Immature natural killer cell (primary cell): ENCODE results near the gene ZSCAN25. TPM values are rescaled to one million over a fixed set of nuclear protein-coding genes. Genes with fewer than 3 reads are reported as not detected.

Source experiments
- DNase-seq, 3 donors: peaks; one replicate each; pipeline ENCODE4 v3.0.0; 2022; ENCODE audit warnings: mixed read lengths in 1 of 3
- H3K27ac Mint-ChIP-seq, 6 donors: one replicate each; pipeline ENCODE4 v1.8.0; 2020; ENCODE audit warnings: mixed read lengths in 6 of 6, mild to moderate bottlenecking in 5 of 6, inconsistent platforms in 4 of 6, moderate library complexity in 3 of 6
- H3K27me3 Mint-ChIP-seq, 3 donors: one replicate each; pipeline ENCODE4 v1.8.0; 2020 to 2021; ENCODE audit warnings: low read depth in 3 of 3, mild to moderate bottlenecking in 3 of 3, mixed read lengths in 3 of 3, moderate library complexity in 3 of 3, inconsistent platforms in 1 of 3
- H3K36me3 Mint-ChIP-seq, 3 donors: one replicate each; pipeline ENCODE4 v1.8.0; 2020; ENCODE audit warnings: mixed read lengths in 3 of 3, inconsistent platforms in 2 of 3, mild to moderate bottlenecking in 2 of 3
- H3K4me1 Mint-ChIP-seq, 2 donors: one replicate each; pipeline ENCODE4 v1.8.0; 2020; ENCODE audit warnings: inconsistent platforms in 2 of 2, mild to moderate bottlenecking in 2 of 2, mixed read lengths in 2 of 2, moderate library complexity in 1 of 2
- H3K4me3 Mint-ChIP-seq, 5 donors: one replicate each; pipeline ENCODE4 v1.8.0; 2020; ENCODE audit warnings: mild to moderate bottlenecking in 5 of 5, mixed read lengths in 5 of 5, inconsistent platforms in 3 of 5, moderate library complexity in 3 of 5
- H3K9me3 Mint-ChIP-seq, 6 donors: one replicate each; pipeline ENCODE4 v1.8.0; 2020; ENCODE audit warnings: mild to moderate bottlenecking in 6 of 6, mixed read lengths in 6 of 6, inconsistent platforms in 4 of 6, moderate library complexity in 3 of 6
- polyA plus RNA-seq, 3 donors: library from polyadenylated mRNA; unstranded; fragments of 300-500 nt; fragmentation: Illumina TruSeq; gene quantifications; one replicate each; pipeline ENCODE4 v1.2.3, GENCODE V29; 2021

ZSCAN25 gene
- polyA plus RNA-seq, 3 donors from 2014 or later = 7.6 to 14.9 (median 9.6) TPM

DNA sequence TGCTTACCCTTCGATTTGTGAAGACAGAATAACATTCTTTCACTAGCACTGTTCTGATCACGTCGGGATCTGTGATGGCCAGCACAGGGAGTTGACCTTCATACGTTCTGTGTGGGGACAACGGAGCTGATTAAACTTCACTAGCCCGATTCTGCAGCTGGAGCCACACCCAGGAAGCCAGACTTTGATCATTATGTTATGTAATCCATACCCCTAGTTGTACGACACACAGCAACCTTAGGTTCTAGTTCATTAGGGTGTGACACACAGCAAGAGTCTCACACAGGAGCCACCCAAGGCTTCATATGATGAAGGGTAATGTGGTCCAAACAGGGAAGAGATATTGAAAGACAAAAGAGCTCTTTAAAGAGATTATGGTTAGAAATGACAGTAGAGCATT is 55.8 kb downstream of the ZSCAN25 start:
- Mint-ChIP-seq H3K4me3 (no peak overlapping the region), H3K27ac (no peak overlapping the region)

GRCh38 chr7:99674995-99675742 is 58.4 kb downstream of the ZSCAN25 start:
- Mint-ChIP-seq H3K4me1 (peaks cover 0 to 3% of the 10 kb centered on the region in 2 donors), H3K27ac (peak overlapping the region in 3 of 6 donors; percentile 44 to 51 (median 51)), H3K4me3 (no peak overlapping the region), H3K36me3 (peaks cover 0 to 3% (median 0%) of the 10 kb centered on the region in 3 donors), H3K27me3 (no peaks in the 10 kb centered on the region), H3K9me3 (no peaks in the 10 kb centered on the region)
- no peak for DNase-seq

More for the DNA sequence above, 55.8 kb downstream of the ZSCAN25 start:
- no peaks in the 10 kb centered on the region for H3K27me3 Mint-ChIP-seq
- H3K9me3 Mint-ChIP-seq = no peaks in the 10 kb centered on the region
- peaks cover 7 to 11% (median 9%) of the 10 kb centered on the region in 3 donors for H3K36me3 Mint-ChIP-seq
- DNase-seq = no peak
- H3K4me1 Mint-ChIP-seq = peaks cover 0 to 3% of the 10 kb centered on the region in 2 donors

GRCh38 chr7:99677013-99677647 is 60.4 kb downstream of the ZSCAN25 start:
- Mint-ChIP-seq H3K36me3 (no peaks in the 10 kb centered on the region), H3K27ac (no peak overlapping the region), H3K4me3 (no peak overlapping the region), H3K27me3 (no peaks in the 10 kb centered on the region), H3K4me1 (peaks cover 0 to 3% of the 10 kb centered on the region in 2 donors), H3K9me3 (no peaks in the 10 kb centered on the region)
- DNase-seq = no peak

DNA sequence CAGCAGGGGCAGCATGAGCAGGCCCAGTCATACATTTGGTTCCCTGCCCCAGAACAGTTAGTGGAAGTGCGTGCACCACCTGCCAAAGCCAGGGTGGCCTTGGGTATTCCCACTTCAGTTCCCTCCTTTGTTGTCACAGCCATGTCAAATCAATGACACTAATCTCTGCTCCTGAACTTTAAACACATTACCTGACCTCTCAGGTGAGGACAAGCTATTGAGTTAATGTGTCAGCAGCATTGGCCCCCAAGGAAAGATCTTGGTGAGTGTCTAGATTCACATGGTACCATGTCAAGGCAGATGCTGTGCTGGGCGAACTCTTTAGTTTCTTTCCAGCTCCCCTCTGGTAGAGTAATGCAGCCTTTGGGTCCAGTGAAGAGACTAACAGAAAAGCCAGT is 60.9 kb downstream of the ZSCAN25 start:
- Mint-ChIP-seq H3K27ac (no peak overlapping the region), H3K27me3 (no peaks in the 10 kb centered on the region), H3K9me3 (no peaks in the 10 kb centered on the region), H3K4me1 (peaks cover 0 to 3% of the 10 kb centered on the region in 2 donors), H3K36me3 (peaks cover 0 to 2% (median 0%) of the 10 kb centered on the region in 3 donors), H3K4me3 (no peak overlapping the region)
- DNase-seq = no peak

- H3K27ac Mint-ChIP-seq = no peak overlapping the region
- H3K36me3 Mint-ChIP-seq = peaks cover 0 to 7% (median 4%) of the 10 kb centered on the region in 3 donors
- H3K9me3 Mint-ChIP-seq = no peaks in the 10 kb centered on the region
- no peaks in the 10 kb centered on the region for H3K27me3 Mint-ChIP-seq
- no peak for DNase-seq
- peaks cover 0 to 3% of the 10 kb centered on the region in 2 donors for H3K4me1 Mint-ChIP-seq
- no peak overlapping the region for H3K4me3 Mint-ChIP-seq
Measured at GRCh38 chr7:99679032-99679399, 62.3 kb downstream of the ZSCAN25 start.

DNA sequence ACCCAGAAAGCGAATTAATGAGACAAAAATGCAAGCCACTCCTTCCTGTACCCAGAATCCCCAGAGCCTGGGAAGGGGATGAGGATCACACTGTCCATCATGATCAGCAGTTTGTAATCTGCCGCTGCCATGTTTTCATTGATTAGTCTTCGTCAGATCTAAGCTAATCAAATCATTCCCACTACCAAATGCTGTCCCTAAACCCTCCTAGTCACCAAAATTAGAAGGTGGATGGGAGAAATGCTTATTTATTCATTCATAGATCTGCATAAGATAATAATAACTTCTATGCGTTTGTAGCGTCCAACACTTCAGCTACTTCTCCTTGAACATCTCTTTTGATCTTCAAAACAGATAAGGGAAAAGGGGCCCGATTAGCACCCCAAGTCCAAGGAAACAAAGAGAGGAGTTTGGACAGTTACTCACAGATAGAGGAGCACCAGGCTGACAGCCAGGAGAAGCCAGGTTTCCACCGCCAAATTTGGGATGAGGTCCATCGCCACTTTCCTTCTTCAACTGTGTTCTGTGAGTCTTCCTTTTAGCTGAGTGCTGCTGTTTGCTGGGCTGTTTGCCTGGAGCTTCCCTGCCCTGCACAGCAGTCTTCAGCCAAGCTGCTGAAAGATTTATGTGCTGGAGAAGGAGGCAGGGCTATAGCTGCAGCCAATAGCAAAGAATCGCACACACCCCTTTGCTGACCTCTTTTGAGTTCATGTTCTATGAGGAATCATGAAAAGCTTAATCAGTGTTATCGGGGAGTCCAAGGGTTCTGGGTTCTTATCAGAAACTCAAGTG is 62.9 kb downstream of the ZSCAN25 start, which contains the start of gene CYP3A5:
CYP3A5 (minus strand) TSS at position 597 of the 792 bp plus-strand sequence; CDS start at position 497, 100 bp downstream.
- no peak within 1 kb of the TSS for H3K4me3 Mint-ChIP-seq
- no peaks in the 10 kb centered on the region for H3K9me3 Mint-ChIP-seq
- no peak for DNase-seq
- no peaks in the 10 kb centered on the region for H3K27me3 Mint-ChIP-seq
- H3K27ac Mint-ChIP-seq = no peak within 1 kb of the TSS
- peaks cover 0 to 7% (median 4%) of the 10 kb centered on the region in 3 donors for H3K36me3 Mint-ChIP-seq
- peaks cover 0 to 3% of the 10 kb centered on the region in 2 donors for H3K4me1 Mint-ChIP-seq

Other genes with a start within 250 kb of the ZSCAN25 start
- 100 to 1,000 TPM; 582 to 834 (median 626) TPM for gene ARPC1B, start 242.2 kb upstream of the ZSCAN25 start, polyA plus RNA-seq
- gene PDAP1, start 208.3 kb upstream of the ZSCAN25 start, polyA plus RNA-seq = 10 to 100 TPM; 20.7 to 43.3 (median 30.0) TPM
- gene BUD31, start 208.0 kb upstream of the ZSCAN25 start, polyA plus RNA-seq = 100 to 1,000 TPM; 265 to 362 (median 279) TPM
- gene PTCD1, start 178.1 kb upstream of the ZSCAN25 start, polyA plus RNA-seq = 1 to 10 TPM in 2 of 3 donors, under 1 TPM in 1; 0.83 to 3.7 (median 1.4) TPM
- gene CPSF4, start 178.0 kb upstream of the ZSCAN25 start, polyA plus RNA-seq = 10 to 100 TPM; 18.4 to 26.6 (median 22.2) TPM
- 100 to 1,000 TPM; 455 to 757 (median 495) TPM for gene ATP5MF, start 150.8 kb upstream of the ZSCAN25 start, polyA plus RNA-seq
- gene ZNF789, start 144.1 kb upstream of the ZSCAN25 start, polyA plus RNA-seq = 1 to 10 TPM; 4.6 to 7.6 (median 5.4) TPM
- gene ZNF394, start 116.7 kb upstream of the ZSCAN25 start, polyA plus RNA-seq = 10 to 100 TPM; 68.6 to 91.7 (median 76.0) TPM
- gene ZKSCAN5, start 112.3 kb upstream of the ZSCAN25 start, polyA plus RNA-seq = 1 to 10 TPM; 3.2 to 9.4 (median 4.6) TPM
- gene FAM200A, start 64.8 kb upstream of the ZSCAN25 start, polyA plus RNA-seq = 1 to 10 TPM in 2 of 3 donors, not detected in 1; 1.9 to 4.7 TPM
- gene ZNF655, start 58.3 kb upstream of the ZSCAN25 start, polyA plus RNA-seq = 10 to 100 TPM; 69.8 to 98.9 (median 75.0) TPM
- 1 to 10 TPM; 1.3 to 6.5 (median 2.8) TPM for gene TMEM225B, start 18.7 kb upstream of the ZSCAN25 start, polyA plus RNA-seq
- under 1 TPM in 1 of 3 donors, not detected in 2; 0.35 TPM for gene CYP3A5, start 63.0 kb downstream of the ZSCAN25 start, polyA plus RNA-seq
- not detected for gene CYP3A7, start 118.2 kb downstream of the ZSCAN25 start, polyA plus RNA-seq
- not detected for gene CYP3A4, start 167.2 kb downstream of the ZSCAN25 start, polyA plus RNA-seq
- gene CYP3A43, start 211.1 kb downstream of the ZSCAN25 start, polyA plus RNA-seq = not detected